HuH-7.5 (cell line): ENCODE results near the gene PHC3.
A peak's percentile ranks its signal among the peaks of the same experiment; 100 is the strongest.
"Not testable (repeated sequence)": the region's sequence is repeated elsewhere in the genome, so short reads cannot be mapped to it uniquely, and the experiment has no call there.

Experiments used
- DNase-seq: peaks from one replicate; pipeline ENCODE4 v3.0.0; 2011; ENCODE audit warnings: low spot score

PHC3 gene

GRCh38 chr3:170128977-170129431 lies 52.5 kb downstream of the PHC3 start:
- peak; percentile 11 for DNase-seq

DNA sequence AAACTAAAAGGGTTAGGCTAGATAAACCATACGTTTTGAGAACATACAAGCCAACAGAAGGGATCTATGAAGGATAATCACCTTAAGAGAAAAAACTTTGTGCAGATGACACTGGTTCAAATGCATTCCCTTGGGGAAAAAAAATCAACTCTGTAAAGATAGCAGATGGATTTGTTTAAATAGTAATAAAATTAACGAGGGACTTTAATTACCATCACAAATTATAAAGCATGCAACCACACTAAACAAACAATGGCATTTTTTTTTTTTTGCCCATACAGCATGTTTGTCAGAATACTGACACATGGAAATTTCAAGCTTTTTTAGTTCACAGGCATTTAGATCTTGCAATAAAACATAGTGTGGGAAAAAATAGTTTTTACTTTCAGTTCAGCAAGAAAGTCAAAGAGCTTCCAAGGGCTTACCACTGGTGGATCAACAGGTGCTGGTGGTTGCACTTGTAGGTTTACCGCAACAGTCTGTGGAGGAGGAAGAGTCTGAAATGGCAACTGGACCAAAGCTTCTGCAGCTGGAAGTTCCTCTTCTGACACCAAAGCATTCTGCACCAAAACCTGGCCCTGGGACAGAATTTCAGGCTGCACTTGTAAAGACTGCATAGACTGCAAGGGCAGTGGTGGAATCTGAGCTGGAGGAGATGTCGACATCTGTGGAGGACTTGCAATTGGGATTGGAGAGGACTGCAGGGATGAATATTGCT lies 53.1 kb downstream of the PHC3 start:
- no peak for DNase-seq

DNA sequence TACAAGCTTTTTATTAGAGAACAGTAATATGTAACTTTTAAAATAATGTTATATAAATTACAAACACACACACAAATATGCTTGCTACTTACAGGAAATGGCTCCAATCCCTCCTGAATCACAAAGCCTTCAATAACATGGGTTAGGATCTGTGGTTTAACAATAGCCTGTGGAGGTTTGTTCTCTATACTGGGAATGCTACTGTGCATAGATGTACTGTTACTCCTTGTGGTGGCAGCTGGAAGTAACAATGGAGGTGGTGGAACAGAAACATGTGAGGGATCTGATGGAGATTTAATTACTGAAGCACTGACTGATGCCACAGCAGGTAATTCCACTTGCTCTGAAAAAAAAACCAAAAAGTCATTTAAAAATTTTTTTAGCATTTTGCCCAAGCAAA lies 64.4 kb downstream of the PHC3 start:
- peak; percentile 9 for DNase-seq

DNA sequence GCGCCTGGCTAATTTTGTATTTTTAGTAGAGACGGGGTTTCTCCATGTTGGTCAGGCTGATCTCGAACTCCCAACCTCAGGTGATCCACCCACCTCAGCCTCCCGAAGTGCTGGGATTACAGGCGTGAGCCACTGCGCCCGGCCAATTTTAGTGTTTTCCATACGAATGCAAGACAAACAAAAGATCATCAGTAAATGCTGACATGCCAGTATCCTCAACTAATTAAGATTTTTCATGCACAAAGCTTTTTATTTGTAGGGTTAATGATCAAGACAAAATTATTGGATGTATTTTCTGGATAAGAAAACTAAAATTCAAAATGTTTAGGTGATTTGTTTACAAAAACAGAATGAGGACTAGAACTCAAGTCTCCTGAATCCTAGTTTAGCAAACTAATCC lies 67.4 kb downstream of the PHC3 start:
- DNase-seq: not testable (repeated sequence)

DNA sequence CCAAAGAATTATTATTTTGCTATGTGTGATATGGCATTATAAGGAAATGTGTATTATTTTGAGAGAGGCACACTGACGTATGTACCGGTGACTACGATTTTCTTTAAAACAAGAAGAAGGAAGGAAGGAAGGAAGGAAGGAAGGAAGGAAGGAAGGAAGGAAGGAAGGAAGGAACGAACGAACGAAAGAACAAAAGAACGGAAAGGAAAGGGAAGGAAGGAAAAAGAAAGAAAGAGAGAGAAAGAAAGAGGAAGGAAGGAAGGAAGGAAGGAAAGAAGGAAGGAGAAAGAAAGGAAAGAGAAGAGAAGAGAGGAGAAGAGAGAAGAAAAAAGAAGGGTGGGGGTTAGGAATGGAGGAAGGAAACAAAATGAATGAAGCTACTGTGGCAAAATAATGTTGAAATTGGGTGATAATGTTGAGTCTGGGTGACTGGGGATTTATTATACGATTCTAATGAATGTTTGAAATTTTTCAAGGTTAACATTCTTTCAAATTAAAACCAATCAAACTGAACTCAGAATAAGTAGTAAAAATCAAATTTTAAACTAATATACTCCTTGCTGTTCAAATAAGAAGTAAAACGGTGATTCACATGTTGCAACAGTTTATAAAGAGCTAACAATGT lies 70.3 kb downstream of the PHC3 start:
- DNase-seq: no peak

DNA sequence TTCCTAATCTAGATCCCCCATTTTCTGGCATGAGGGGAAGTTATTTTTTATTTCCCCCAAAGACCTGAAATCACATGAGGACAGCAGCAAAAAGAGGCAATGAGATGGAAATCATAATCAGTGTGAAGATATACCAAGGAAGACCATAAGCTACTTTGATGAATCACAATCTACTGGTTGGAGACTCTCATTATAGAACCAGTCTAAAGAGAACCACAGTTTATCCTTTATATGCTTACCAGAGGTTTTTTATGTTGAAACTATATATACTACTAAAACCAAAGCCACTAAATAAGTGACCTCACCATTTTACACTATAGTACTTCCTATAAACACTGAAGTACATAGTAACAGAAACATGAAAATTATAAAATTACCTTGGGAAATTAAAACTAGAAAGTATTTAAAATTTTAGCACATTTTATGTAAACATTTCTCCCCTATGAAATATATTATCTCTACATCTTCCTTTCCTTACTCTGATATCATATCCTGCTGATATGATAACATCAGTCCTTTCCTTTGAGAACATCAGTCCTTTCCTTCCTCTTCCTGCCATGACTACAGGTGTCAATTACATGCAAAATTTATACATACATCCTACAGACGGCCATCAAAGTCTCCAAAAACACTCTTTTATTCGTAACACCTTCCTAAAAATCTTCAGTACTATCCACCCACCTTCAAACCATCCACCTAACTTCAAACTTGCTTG lies 71.8 kb downstream of the PHC3 start:
- no peak for DNase-seq

GRCh38 chr3:170108955-170109354 lies 72.6 kb downstream of the PHC3 start:
- DNase-seq: no peak

- DNase-seq: no peak
Measured at GRCh38 chr3:170107941-170108340, 73.6 kb downstream of the PHC3 start.

GRCh38 chr3:170102431-170102830 lies 79.1 kb downstream of the PHC3 start:
- no peak for DNase-seq

DNA sequence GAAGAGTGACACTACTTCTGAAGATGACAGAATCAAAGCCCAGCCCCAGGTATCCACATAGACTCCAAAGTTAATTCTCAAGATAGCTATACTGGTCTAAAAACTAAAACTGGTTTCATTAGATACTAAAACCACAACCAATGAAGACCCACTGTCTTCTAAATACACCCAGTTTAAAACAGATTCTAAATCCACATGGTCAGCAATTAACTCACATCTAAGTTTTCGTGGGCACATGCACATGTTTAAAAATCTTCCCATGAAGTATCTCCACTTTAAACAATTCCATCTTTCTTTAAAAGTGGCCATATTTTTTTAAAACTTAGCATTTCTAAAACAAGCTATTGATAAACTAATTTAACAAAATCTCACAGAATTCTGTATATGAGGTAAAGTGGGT lies 80.6 kb downstream of the PHC3 start:
- no peak for DNase-seq

DNA sequence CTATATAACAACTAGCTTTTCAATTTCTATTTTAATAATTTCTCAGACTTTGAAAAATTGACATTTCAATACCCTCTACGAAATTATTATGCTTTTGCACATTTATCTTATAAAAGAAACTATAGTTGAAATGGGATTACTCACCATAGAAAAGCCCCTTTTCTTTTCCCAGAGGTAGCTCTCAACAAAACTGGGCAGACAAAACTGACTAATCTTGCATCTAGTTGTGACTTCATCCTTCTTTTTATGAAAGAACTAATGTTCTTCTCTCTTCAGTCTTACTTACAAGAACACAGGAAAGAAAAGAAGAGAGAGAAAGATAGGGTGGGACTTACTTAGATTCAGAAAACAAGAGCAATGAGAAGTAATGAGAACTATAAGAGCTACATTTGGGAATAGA lies 82.8 kb downstream of the PHC3 start:
- no peak for DNase-seq

DNA sequence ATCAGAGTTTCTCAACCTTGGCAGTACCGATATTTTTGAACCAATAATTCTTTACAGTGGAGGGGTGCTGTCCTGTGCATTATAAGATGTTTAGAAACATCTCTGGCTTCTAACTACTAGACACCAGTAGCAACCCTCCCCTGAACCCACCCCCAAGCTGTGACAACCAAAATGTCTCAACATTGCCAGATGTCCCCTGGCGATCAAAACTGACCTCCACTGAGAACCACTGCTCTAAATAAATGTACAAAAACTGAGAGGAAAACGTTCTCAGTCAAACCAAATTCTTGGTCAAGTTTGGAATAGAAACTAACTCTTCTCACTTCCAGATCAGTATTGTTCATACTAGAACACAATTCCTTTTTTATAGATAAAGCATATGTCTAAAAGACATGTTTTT lies 85.2 kb downstream of the PHC3 start:
- DNase-seq: no peak

DNA sequence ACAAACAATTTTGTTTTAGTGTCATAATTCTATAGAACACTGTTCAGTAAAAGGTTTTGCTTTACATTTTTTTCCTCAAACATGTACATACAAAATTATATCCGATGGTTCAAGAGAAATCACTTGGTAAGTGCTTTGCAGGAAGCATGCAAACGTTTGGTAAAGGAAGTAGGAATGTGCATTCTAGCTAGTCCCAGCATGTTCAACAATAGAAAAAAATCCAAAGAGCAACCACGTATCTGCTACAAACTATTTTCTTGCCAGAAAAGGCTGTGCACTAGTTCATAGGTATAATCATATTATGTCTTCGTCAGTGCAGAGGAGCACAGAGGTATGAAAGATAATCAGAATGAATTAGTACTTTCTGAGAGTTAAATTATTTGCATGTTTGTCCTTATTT lies 85.8 kb downstream of the PHC3 start:
- DNase-seq: no peak

GRCh38 chr3:170092907-170093306 lies 88.6 kb downstream of the PHC3 start:
- no peak for DNase-seq

- DNase-seq: no peak
Measured at GRCh38 chr3:170090601-170090981, 90.9 kb downstream of the PHC3 start.

DNA sequence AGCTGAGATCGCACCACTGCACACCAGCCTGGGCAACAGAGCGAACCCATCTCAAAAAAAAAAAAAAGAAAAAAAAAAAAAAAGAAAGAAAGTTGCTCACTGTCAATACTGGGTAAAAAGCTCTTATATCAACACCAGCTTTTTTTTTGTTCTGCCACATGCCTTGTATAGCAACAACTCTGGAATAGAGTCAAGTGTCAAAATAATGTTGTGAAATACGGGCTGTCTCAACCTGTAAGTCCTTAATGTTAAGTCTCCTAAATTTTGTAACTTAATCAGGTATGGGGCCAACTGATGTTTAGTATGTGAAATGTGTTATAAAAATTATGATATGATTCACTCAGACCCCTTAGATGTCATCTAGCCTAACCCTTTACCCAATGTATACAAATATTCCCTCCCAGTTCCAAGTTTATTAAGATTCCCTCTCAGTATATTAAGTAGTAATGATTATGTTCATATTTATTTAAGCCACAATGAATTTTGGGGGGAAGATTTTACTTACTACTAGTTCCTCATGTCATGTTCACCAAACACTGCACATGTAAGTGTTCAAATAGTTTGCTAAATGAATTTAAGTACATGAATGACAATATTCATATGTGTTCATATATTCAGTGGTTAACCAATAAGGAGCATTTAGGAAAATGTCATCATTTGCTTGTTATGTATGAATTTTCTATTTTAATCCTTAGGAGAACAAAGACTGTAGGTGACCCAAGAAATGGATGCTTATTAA lies 91.5 kb downstream of the PHC3 start:
- DNase-seq: no peak

GRCh38 chr3:170085396-170085795 lies 96.1 kb downstream of the PHC3 start:
- DNase-seq: no peak

DNA sequence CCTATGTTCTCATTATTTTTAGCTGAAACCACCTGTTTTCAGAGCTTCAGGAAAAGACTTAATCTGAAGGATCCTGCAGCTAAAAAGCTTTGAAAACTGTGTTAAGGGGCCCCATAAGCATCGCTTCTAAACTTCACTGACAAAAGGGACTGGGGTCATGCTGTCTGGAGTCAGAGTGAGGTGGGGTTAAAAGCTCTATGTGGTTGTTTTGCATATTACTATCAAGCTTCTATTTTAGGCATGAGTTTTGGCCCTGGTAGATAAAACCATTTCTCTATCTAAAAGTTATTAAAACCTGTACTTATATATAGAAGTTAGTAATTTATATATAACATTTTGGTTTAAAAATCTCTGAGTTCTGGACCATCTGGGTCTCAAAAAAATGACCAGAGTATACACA lies 98.2 kb downstream of the PHC3 start:
- no peak for DNase-seq

DNA sequence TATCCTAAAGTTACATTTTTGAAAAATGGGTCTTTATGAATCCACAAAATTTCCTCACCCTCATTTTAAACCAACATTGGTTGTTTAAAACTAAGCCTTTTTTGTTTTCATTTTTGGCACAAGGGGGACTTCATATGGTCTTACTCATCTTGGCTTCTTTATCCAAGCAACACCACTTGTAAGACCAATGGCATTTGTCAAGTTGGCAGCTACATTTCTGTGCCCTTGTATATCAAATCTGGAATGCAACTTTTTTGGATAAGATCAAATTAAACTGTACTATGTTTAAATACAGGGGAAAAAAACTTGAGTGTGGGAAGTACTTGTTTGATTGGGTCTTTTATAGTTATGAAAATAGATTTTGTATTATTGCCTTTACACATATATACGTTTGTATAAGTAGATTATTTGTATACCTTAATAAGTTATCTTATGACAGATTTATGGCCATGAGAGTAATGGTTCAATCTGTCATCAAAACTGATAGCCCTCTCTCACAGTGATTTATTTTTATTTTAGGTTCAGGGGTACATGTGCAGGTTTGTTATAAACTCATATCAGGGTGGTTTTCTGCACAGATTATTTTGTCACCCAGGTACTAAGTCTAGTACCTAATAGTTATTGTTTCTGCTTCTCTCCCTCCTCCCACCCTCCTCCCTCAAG lies 100.3 kb downstream of the PHC3 start:
- no peak for DNase-seq

DNA sequence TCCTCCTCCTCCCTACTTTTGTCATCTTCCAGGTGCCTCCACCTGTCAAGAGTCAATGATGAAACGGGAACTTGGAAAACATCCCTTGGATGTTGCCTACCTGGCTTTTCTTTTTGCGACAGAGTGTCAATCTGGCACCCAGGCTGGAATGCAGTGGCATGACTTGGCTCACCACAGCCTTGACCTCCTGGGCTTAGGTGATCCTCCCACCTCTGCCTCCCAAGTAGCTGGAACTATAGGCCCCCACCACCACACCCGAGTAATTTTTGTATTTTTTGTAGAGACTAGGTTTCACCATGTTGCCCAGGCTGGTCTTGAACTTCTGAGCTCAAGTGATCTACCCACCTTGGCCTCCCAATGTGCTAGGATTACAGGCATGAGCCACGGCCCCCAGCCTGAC lies 100.9 kb downstream of the PHC3 start:
- no peak for DNase-seq

DNA sequence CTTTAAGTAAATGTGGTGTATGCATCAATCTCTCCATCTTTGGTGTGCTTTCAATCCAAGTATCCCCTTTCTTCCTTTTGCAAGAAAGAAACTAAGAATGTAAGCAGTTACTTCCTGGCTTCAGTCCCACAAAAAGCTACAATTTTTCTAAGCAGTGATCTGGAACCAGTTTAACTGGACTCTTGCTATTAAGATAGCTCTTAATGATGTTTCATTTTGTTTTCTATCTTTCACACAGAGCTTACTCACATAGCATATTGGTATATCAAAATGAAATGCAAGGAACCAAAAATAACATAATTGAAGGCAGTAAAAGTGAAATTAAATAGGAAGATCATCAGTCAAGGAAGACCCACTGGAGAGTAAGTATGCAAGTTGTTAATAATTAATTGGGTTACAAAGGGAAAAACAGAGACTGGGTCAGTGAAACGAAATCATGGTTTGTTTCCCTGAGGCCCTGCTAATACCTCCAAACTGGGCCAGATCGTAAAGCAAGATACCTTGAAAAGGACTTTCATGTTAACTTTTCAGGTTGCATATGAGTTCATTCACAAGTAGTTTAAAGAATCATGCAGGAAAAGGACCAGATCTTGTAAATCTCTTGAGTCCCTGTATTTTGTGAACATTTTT lies 101.9 kb downstream of the PHC3 start:
- DNase-seq: no peak
